ENCODE results near the gene CPEB4. TPM values are rescaled to one million over a fixed set of nuclear protein-coding genes. Genes with fewer than 3 reads are reported as not detected.
A peak's percentile ranks its signal among the peaks of the same experiment; 100 is the strongest.

The CPEB4 gene
- total and polyA plus RNA-seq, 2 of the 4 experiments (the other 2 are of a cell fraction) = 7.8 to 22.6 TPM

GRCh38 chr5:173963182-173963838 lies 75.2 kb downstream of the CPEB4 start:
- Histone ChIP-seq H2AK9ac (replicated peaks; ENCODE audit: low read depth, low read length, poor library complexity) (no peak overlapping the region), H3K9me1 (ENCODE audit: insufficient read depth, low read length) (no peaks in the 10 kb centered on the region), H3K4me3 (ENCODE audit: insufficient read depth, low read depth, low read length) (peak overlapping the region; percentile 18; the same call in 1 of the 2 replicates), H2AK5ac (ENCODE audit: low read depth, low read length) (peak overlapping the region; percentile 40; the same call in 1 of the 2 replicates), H3K27ac (ENCODE audit: insufficient read depth, low read length) (peak overlapping the region; percentile 45; the same call in 1 of the 2 replicates), H3K9ac (ENCODE audit: low read depth, low read length) (no peak overlapping the region), H4K91ac (ENCODE audit: insufficient read depth, low read depth, low read length) (peak overlapping the region; percentile 42; the same call in 1 of the 2 replicates), H3K79me1 (ENCODE audit: low read depth in 1 of 2, low read length in 2 of 2) (peaks cover 0 to 5% of the 10 kb centered on the region in 2 experiments; a peak in 1 of 4 replicates), H3K9me3 (ENCODE audit: control insufficient read depth, insufficient read depth, low read length) (no peaks in the 10 kb centered on the region), H4K20me1 (ENCODE audit: insufficient read depth, low read length) (no peaks in the 10 kb centered on the region), H3K36me3 (ENCODE audit: control insufficient read depth, insufficient read depth, low read length) (no peaks in the 10 kb centered on the region), H2AFZ (replicated peaks; ENCODE audit: low read length, poor library complexity) (no peak overlapping the region), H4K5ac (ENCODE audit: low read depth, low read length) (no peak overlapping the region), H3K18ac (ENCODE audit: low read depth, low read length) (0 out of 2 replicates have a peak overlapping the region, but pooled peaks have one; percentile 33), H2BK20ac (ENCODE audit: low read depth, low read length) (peak overlapping the region; percentile 51; the same call in 1 of the 2 replicates), H2BK15ac (ENCODE audit: low read depth, low read length) (0 out of 3 replicates have a peak overlapping the region, but pooled peaks have one; percentile 15), H3K4ac (ENCODE audit: low read depth, low read length) (peak overlapping the region; percentile 72; the same call in 1 of the 2 replicates), H3K23ac (ENCODE audit: low read depth, low read length) (peak overlapping the region; percentile 48; the same call in 1 of the 2 replicates), H3K27me3 (ENCODE audit: control insufficient read depth, insufficient read depth, low read length) (no peaks in the 10 kb centered on the region), H3K4me2 (ENCODE audit: low read depth, low read length) (peak overlapping the region; percentile 79), H2BK5ac (ENCODE audit: low read depth, low read length, poor library complexity, severe bottlenecking) (peak overlapping the region; percentile 86), H3K56ac (ENCODE audit: extremely low read depth, insufficient read depth, low read length) (peak overlapping the region; percentile 61; the same call in 1 of the 2 replicates), H2BK120ac (ENCODE audit: low read depth, low read length) (peak overlapping the region; percentile 61; the same call in 1 of the 2 replicates), H3K14ac (replicated peaks; ENCODE audit: low read depth, low read length) (peak overlapping the region; percentile 49; the same call in 1 of the 2 replicates), H4K8ac (ENCODE audit: low read depth in 2 of 2, low read length in 2 of 2) (peak overlapping the region in 1 of 2 experiments; percentile 83; a peak in 1 of 4 replicates), H3K4me1 (ENCODE audit: control insufficient read depth, insufficient read depth, low read length) (peaks cover 2% of the 10 kb centered on the region)
- ChIA-PET POLR2A (ENCODE audit: unreplicated experiment) (no interaction called here), CTCF (interaction anchor here (0.8 to 2.1 kb wide), 5 partner anchors 10 to 345 kb away, joined by 3 to 9 read pairs (median 3); no protein-coding TSS in a partner anchor)
- no TSS peak for BruUV-seq (replicated peaks)
- in situ Hi-C loops (cut with MboI; ENCODE audit: low sequenced_read_pairs) = no loop called here
- WGBS, 2 experiments (ENCODE audit: extremely low coverage in 2 of 2, insufficient read length in 1 of 2) = 40% methylated on average over 1 of the region's 10 CpGs; no CpG with 5 or more reads in 1 of the 2 experiments
- intact Hi-C loops (cut with micrococcal nuclease) = loop anchor here (5.0 kb wide), 1 partner anchor 36 kb away; no protein-coding TSS in a partner anchor
- TF ChIP-seq MAZ (IDR thresholded peaks at IDR 0.05; ENCODE audit: borderline replicate concordance, low read depth, low read length) (no peak), BHLHE40 (IDR thresholded peaks at IDR 0.05; ENCODE audit: low read depth, low read length) (no peak), CTCF (conservative IDR thresholded peaks at IDR 0.05; ENCODE audit: low read depth, low read length) (no peak), ELK1 (IDR thresholded peaks at IDR 0.05; ENCODE audit: borderline replicate concordance, low read depth, low read length) (no peak), RFX5 (IDR thresholded peaks at IDR 0.05; ENCODE audit: low read depth, low read length) (no peak), FOS (IDR thresholded peaks at IDR 0.05; ENCODE audit: low read depth, low read length) (no peak), RAD21 (IDR thresholded peaks at IDR 0.05; ENCODE audit: low read length) (no peak), SMC3 (IDR thresholded peaks at IDR 0.05; ENCODE audit: low read depth, low read length) (no peak), USF2 (IDR thresholded peaks at IDR 0.05; ENCODE audit: low read depth, low read length) (no peak)
- ATAC-seq (ENCODE audit: low read depth) (peak; percentile 92), DNase-seq (peak; percentile 75)
- dilution Hi-C loops (cut with HindIII; ENCODE audit: low sequenced_read_pairs, unreplicated experiment) = no loop called here

All from IMR-90 (cell line).